Tibial nerve (tissue), 4 donors: ENCODE data around the gene COA3. TPM values are rescaled to one million over a fixed set of nuclear protein-coding genes. Genes with fewer than 3 reads are reported as not detected.

Source experiments
- DNase-seq, 2 donors: peaks; one replicate each; pipeline ENCODE4 v3.0.0-alpha.2; 2019; ENCODE audit warnings: low spot score in 2 of 2
- H3K27ac ChIP-seq, 4 donors: fragments of 200-600 bp; sonication (generic) in 3 of 4; one replicate each; pipeline ENCODE4 v1.5.1; 2017 to 2019; ENCODE audit warnings: mild to moderate bottlenecking in 1 of 4
- H3K27me3 ChIP-seq, 2 donors: fragments of 200-600 bp; sonication (generic) in 1 of 2; one replicate each; pipeline versions ENCODE4 v1.5.1 to v1.6.0; 2017 to 2019
- H3K36me3 ChIP-seq, 3 donors: fragments of 200-600 bp; sonication (generic); one replicate each; pipeline ENCODE4 v1.5.1; 2018 to 2019
- H3K4me1 ChIP-seq, 4 donors: fragments of 200-600 bp; sonication (generic) in 3 of 4; one replicate each; pipeline ENCODE4 v1.5.1; 2017 to 2019
- H3K4me3 ChIP-seq, 4 donors: fragments of 200-600 bp; sonication (generic) in 3 of 4; one replicate each; pipeline ENCODE4 v1.5.1; 2017 to 2019; ENCODE audit warnings: mild to moderate bottlenecking in 1 of 4, moderate library complexity in 1 of 4
- H3K9me3 ChIP-seq, 4 donors: fragments of 200-600 bp; sonication (generic) in 3 of 4; one replicate each; pipeline ENCODE4 v1.5.1; 2017 to 2019
- EP300 ChIP-seq, 2 donors: sonication (generic); formaldehyde crosslinking; IDR thresholded peaks; one replicate each; pipeline ENCODE4 v1.6.1; 2017; ENCODE audit warnings: antibody characterized with exemption in 2 of 2, mild to moderate bottlenecking in 1 of 2
- POLR2A ChIP-seq, 2 donors: fragments of 450-650 bp; IDR thresholded peaks; one replicate each; pipeline ENCODE4 v1.6.1; 2017; ENCODE audit warnings: antibody characterized with exemption in 2 of 2, mild to moderate bottlenecking in 2 of 2, moderate library complexity in 2 of 2
- WGBS, 2 donors: methylation state at CpG; one replicate each; pipeline ENCODE4 v1.1.5; 2018; 5-methylcytosine and 5-hydroxymethylcytosine counted together
- total RNA-seq, 4 donors: library from RNA; depleted of rRNA; stranded (reverse); fragments of >200 nt; gene quantifications; one replicate each; pipeline ENCODE4 v1.1.0, GENCODE V29; 2016
- TF ChIP-seq, protein P1 (sequence below), 5 experiments: fragments of 200-600 bp in 3 of 5; fragments of 450-650 bp in 2 of 5; sonication (generic) in 3 of 5; IDR thresholded peaks; one replicate each; pipeline ENCODE4 v1.5.1; 2016 to 2019; ENCODE audit warnings: antibody characterized with exemption in 5 of 5, mild to moderate bottlenecking in 3 of 5, moderate library complexity in 2 of 5

COA3 gene
- total RNA-seq, 4 donors from 2014 or later, result 58.2 to 91.7 (median 62.6) TPM

DNA sequence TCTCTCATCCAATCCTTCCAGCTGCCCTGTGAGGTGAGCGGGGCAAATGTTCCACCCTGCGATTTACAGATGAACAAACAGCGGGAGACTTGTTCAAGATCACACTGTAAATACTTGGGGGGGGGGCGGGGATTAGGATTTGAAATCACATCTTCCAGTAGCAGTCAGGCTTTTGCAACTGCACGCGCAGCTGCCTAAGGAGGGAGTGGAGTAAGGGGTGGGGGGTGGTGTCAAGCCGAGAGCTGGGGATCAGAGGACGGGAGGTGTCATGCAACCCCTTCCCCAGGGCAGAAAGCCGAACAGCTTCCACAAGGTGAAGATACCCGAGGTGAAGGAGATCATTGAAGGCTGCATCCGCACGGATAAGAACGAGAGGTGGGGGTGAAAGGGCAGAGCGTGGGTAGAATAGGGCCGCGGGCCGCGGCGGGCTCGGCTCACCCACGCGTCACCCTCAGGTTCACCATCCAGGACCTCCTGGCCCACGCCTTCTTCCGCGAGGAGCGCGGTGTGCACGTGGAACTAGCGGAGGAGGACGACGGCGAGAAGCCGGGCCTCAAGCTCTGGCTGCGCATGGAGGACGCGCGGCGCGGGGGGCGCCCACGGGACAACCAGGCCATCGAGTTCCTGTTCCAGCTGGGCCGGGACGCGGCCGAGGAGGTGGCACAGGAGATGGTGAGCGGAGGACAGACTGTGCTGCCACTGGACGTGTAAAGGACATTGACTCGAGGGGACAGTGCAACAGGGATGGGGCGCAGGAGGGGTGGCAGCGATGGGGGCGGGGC, 13.5 kb downstream of the COA3 start:
- H3K27me3 ChIP-seq, result peaks cover 0 to 83% of the 10 kb centered on the region in 2 donors

DNA sequence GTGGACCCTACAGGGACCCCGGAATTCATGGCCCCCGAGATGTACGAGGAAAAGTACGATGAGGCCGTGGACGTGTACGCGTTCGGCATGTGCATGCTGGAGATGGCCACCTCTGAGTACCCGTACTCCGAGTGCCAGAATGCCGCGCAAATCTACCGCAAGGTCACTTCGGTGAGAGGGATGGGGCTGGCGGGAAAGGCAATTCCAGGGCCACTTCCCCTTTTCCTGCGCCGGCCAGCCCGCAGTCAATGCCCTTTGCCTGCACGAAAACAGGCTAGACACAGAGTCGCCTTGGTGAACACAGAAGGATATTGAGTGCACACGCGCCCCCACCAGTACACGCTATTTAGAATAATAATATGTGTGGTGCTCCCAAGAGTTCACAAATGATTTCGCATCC, 14.1 kb downstream of the COA3 start:
- Histone ChIP-seq H3K27ac (no peak overlapping the region), H3K9me3 (no peaks in the 10 kb centered on the region), H3K4me1 (peaks cover 0 to 56% (median 23%) of the 10 kb centered on the region in 4 donors), H3K27me3 (peaks cover 0 to 86% of the 10 kb centered on the region in 2 donors), H3K4me3 (no peak overlapping the region), H3K36me3 (peaks cover 0 to 5% (median 0%) of the 10 kb centered on the region in 3 donors)
- no peak for DNase-seq
- TF ChIP-seq EP300 (IDR thresholded peaks at IDR 0.05) (no peak), POLR2A (IDR thresholded peaks at IDR 0.05) (no peak)
- TF ChIP-seq, protein P1, sequence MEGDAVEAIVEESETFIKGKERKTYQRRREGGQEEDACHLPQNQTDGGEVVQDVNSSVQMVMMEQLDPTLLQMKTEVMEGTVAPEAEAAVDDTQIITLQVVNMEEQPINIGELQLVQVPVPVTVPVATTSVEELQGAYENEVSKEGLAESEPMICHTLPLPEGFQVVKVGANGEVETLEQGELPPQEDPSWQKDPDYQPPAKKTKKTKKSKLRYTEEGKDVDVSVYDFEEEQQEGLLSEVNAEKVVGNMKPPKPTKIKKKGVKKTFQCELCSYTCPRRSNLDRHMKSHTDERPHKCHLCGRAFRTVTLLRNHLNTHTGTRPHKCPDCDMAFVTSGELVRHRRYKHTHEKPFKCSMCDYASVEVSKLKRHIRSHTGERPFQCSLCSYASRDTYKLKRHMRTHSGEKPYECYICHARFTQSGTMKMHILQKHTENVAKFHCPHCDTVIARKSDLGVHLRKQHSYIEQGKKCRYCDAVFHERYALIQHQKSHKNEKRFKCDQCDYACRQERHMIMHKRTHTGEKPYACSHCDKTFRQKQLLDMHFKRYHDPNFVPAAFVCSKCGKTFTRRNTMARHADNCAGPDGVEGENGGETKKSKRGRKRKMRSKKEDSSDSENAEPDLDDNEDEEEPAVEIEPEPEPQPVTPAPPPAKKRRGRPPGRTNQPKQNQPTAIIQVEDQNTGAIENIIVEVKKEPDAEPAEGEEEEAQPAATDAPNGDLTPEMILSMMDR (IDR thresholded peaks at IDR 0.05), result no peak
- 10 to 23% methylated on average over 16 to 25 of the region's 25 CpGs for WGBS, 2 donors

More for the DNA sequence above, 13.5 kb downstream of the COA3 start:
- Histone ChIP-seq H3K4me1 (peaks cover 0 to 50% (median 23%) of the 10 kb centered on the region in 4 donors), H3K36me3 (no peaks in the 10 kb centered on the region), H3K27ac (no peak overlapping the region), H3K9me3 (no peaks in the 10 kb centered on the region), H3K4me3 (no peak overlapping the region)
- no peak for TF ChIP-seq POLR2A (IDR thresholded peaks at IDR 0.05)
- TF ChIP-seq EP300 (IDR thresholded peaks at IDR 0.05), result no peak
- TF ChIP-seq, protein P1 (IDR thresholded peaks at IDR 0.05), result no peak
- no peak for DNase-seq
- WGBS, 2 donors, result 19 to 23% methylated on average over 52 of the region's 52 CpGs

GRCh38 chr17:42783791-42784138, 14.7 kb downstream of the COA3 start:
- H3K27me3 ChIP-seq, result peaks cover 0 to 86% of the 10 kb centered on the region in 2 donors
- 21 to 26% methylated on average over 21 to 22 of the region's 22 CpGs for WGBS, 2 donors

DNA sequence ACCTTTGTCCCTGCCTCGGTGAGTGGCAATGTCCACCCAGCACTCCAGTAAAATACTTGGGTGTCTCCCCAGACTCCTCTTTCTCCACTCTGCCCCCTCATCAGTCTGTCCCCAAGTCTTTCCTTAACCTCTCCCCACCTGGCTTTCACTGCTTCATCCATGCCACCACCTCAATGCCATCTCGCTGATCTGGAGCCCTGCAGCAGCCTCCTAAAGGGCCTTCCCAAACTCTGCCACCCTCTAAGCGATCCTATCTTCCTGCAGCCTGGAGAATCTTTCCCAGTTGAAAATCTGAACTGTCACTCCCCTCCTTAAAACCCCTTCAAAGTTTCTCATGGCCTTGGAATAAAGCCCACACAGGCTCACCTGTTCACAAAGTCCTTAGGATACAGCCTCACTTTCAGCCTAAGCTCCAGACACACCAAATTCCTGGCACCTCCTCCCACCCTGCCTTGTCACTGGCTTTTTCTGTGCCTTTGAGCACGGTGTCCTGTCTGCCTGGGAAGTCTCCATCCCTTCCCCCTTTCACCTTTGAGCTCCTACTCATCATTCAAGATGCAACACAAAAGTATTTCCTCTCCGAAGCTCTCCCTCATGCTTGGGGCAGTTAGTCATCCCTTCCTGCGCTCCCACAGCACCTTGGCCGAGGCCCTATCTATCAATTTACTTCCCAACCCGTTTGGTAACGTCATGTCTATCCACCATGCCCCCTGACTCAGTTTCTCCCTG, 15.3 kb downstream of the COA3 start:
- H3K27ac ChIP-seq, result no peak overlapping the region
- peaks cover 0 to 17% (median 9%) of the 10 kb centered on the region in 3 donors for H3K36me3 ChIP-seq
- H3K4me1 ChIP-seq, result peaks cover 0 to 56% (median 23%) of the 10 kb centered on the region in 4 donors
- no peak for DNase-seq
- no peaks in the 10 kb centered on the region for H3K9me3 ChIP-seq
- H3K4me3 ChIP-seq, result no peak overlapping the region
- H3K27me3 ChIP-seq, result peaks cover 0 to 84% of the 10 kb centered on the region in 2 donors
- WGBS, 2 donors, result 24 to 39% methylated on average over 9 of the region's 9 CpGs
- TF ChIP-seq EP300 (IDR thresholded peaks at IDR 0.05) (no peak), POLR2A (IDR thresholded peaks at IDR 0.05) (no peak)
- TF ChIP-seq, protein P1 (IDR thresholded peaks at IDR 0.05), result no peak

More at GRCh38 chr17:42783791-42784138, 14.7 kb downstream of the COA3 start:
- Histone ChIP-seq H3K4me1 (peaks cover 0 to 56% (median 23%) of the 10 kb centered on the region in 4 donors), H3K4me3 (no peak overlapping the region), H3K27ac (no peak overlapping the region), H3K9me3 (no peaks in the 10 kb centered on the region), H3K36me3 (peaks cover 0 to 12% (median 6%) of the 10 kb centered on the region in 3 donors)
- no peak for TF ChIP-seq POLR2A (IDR thresholded peaks at IDR 0.05)
- TF ChIP-seq, protein P1 (IDR thresholded peaks at IDR 0.05), result no peak
- DNase-seq, result no peak
